Effector memory CD8-positive, alpha-beta T cell (primary cell): Measurements from ENCODE around the gene VWF.

Experiments used
- ATAC-seq: fragments of 150-1000 bp; cut with Tn5 transposase; replicated peaks from 2 replicates; pipeline ENCODE4 v1.10.0; 2021; ENCODE audit warnings: mild to moderate bottlenecking, moderate library complexity
- DNase-seq, 3 experiments: peaks; one replicate each; pipeline ENCODE4 v3.0.0; 2021
- H3K27ac Mint-ChIP-seq, 2 donors: one replicate each; pipeline ENCODE4 v1.8.0; 2022; ENCODE audit warnings: mild to moderate bottlenecking in 2 of 2, mixed read lengths in 2 of 2, moderate library complexity in 2 of 2
- H3K27me3 Mint-ChIP-seq, 2 donors: one replicate each; pipeline ENCODE4 v1.8.0; 2022; ENCODE audit warnings: mixed read lengths in 2 of 2
- H3K36me3 Mint-ChIP-seq: one replicate; pipeline ENCODE4 v1.8.0; 2022; ENCODE audit warnings: mild to moderate bottlenecking, moderate library complexity, mixed read lengths; ENCODE audit not compliant: insufficient read depth
- H3K4me1 Mint-ChIP-seq, 2 donors: one replicate each; pipeline ENCODE4 v1.8.0; 2022; ENCODE audit warnings: low read depth in 2 of 2, mixed read lengths in 2 of 2
- H3K4me3 Mint-ChIP-seq, 2 donors: one replicate each; pipeline ENCODE4 v1.8.0; 2022; ENCODE audit warnings: mild to moderate bottlenecking in 2 of 2, mixed read lengths in 2 of 2, moderate library complexity in 2 of 2
- H3K9me3 Mint-ChIP-seq, 2 donors: one replicate each; pipeline ENCODE4 v1.8.0; 2022; ENCODE audit warnings: mixed read lengths in 2 of 2

VWF gene

GRCh38 chr12:6135071-6135470 lies 10.6 kb upstream of the VWF start:
- no peak for DNase-seq
- Mint-ChIP-seq H3K4me3 (no peak overlapping the region), H3K27me3 (peaks cover 23 to 26% of the 10 kb centered on the region in 2 donors), H3K27ac (no peak overlapping the region), H3K9me3 (no peaks in the 10 kb centered on the region), H3K4me1 (no peaks in the 10 kb centered on the region), H3K36me3 (peaks cover 3% of the 10 kb centered on the region)
- ATAC-seq: no peak

GRCh38 chr12:6133642-6134041 lies 9.2 kb upstream of the VWF start:
- ATAC-seq (no peak), DNase-seq (no peak)
- H3K27ac Mint-ChIP-seq: no peak overlapping the region
- no peak overlapping the region for H3K4me3 Mint-ChIP-seq
- H3K27me3 Mint-ChIP-seq: peaks cover 15 to 16% of the 10 kb centered on the region in 2 donors
- H3K36me3 Mint-ChIP-seq: peaks cover 3% of the 10 kb centered on the region
- no peaks in the 10 kb centered on the region for H3K4me1 Mint-ChIP-seq
- no peaks in the 10 kb centered on the region for H3K9me3 Mint-ChIP-seq

- H3K27ac Mint-ChIP-seq: no peak overlapping the region
- no peaks in the 10 kb centered on the region for H3K9me3 Mint-ChIP-seq
- peaks cover 3% of the 10 kb centered on the region for H3K36me3 Mint-ChIP-seq
- ATAC-seq (no peak), DNase-seq (no peak)
- peaks cover 10 to 11% of the 10 kb centered on the region in 2 donors for H3K27me3 Mint-ChIP-seq
- H3K4me1 Mint-ChIP-seq: no peaks in the 10 kb centered on the region
- no peak overlapping the region for H3K4me3 Mint-ChIP-seq
Measured at GRCh38 chr12:6132496-6132895, 8.0 kb upstream of the VWF start.

- Mint-ChIP-seq H3K27ac (no peak overlapping the region), H3K36me3 (no peaks in the 10 kb centered on the region), H3K4me1 (no peaks in the 10 kb centered on the region), H3K9me3 (no peaks in the 10 kb centered on the region), H3K4me3 (no peak overlapping the region), H3K27me3 (peaks cover 29 to 48% of the 10 kb centered on the region in 2 donors)
- no peak for DNase-seq
- ATAC-seq: no peak
Measured at GRCh38 chr12:6125310-6125608, 789 bp upstream of the VWF start.

- DNase-seq: no peak
- Mint-ChIP-seq H3K36me3 (no peaks in the 10 kb centered on the region), H3K4me1 (no peaks in the 10 kb centered on the region), H3K27ac (no peak overlapping the region), H3K27me3 (peaks cover 38 to 65% of the 10 kb centered on the region in 2 donors), H3K4me3 (no peak overlapping the region), H3K9me3 (no peaks in the 10 kb centered on the region)
- ATAC-seq: no peak
Measured at GRCh38 chr12:6123258-6123657, 1.2 kb downstream of the VWF start.

- H3K9me3 Mint-ChIP-seq: no peaks in the 10 kb centered on the region
- no peaks in the 10 kb centered on the region for H3K36me3 Mint-ChIP-seq
- DNase-seq (no peak), ATAC-seq (no peak)
- no peak overlapping the region for H3K27ac Mint-ChIP-seq
- H3K4me1 Mint-ChIP-seq: no peaks in the 10 kb centered on the region
- H3K4me3 Mint-ChIP-seq: no peak overlapping the region
- H3K27me3 Mint-ChIP-seq: peaks cover 37 to 72% of the 10 kb centered on the region in 2 donors
Measured at GRCh38 chr12:6122201-6122600, 2.3 kb downstream of the VWF start.

- Mint-ChIP-seq H3K27ac (no peak overlapping the region), H3K4me1 (no peaks in the 10 kb centered on the region), H3K36me3 (no peaks in the 10 kb centered on the region), H3K4me3 (no peak overlapping the region), H3K27me3 (peaks cover 47 to 83% of the 10 kb centered on the region in 2 donors), H3K9me3 (no peaks in the 10 kb centered on the region)
- DNase-seq (no peak), ATAC-seq (no peak)
Measured at GRCh38 chr12:6120796-6121473, 3.5 kb downstream of the VWF start.

GRCh38 chr12:6118891-6119568 lies 5.4 kb downstream of the VWF start:
- Mint-ChIP-seq H3K36me3 (no peaks in the 10 kb centered on the region), H3K27ac (no peak overlapping the region), H3K4me3 (no peak overlapping the region), H3K27me3 (peaks cover 60 to 80% of the 10 kb centered on the region in 2 donors), H3K9me3 (no peaks in the 10 kb centered on the region), H3K4me1 (no peaks in the 10 kb centered on the region)
- DNase-seq (no peak), ATAC-seq (no peak)

- Mint-ChIP-seq H3K4me1 (no peaks in the 10 kb centered on the region), H3K4me3 (no peak overlapping the region), H3K27me3 (peaks cover 52 to 74% of the 10 kb centered on the region in 2 donors), H3K36me3 (no peaks in the 10 kb centered on the region), H3K9me3 (no peaks in the 10 kb centered on the region), H3K27ac (no peak overlapping the region)
- DNase-seq (no peak), ATAC-seq (no peak)
Measured at GRCh38 chr12:6116471-6117021, 7.9 kb downstream of the VWF start.

GRCh38 chr12:6115389-6115788 lies 9.1 kb downstream of the VWF start:
- no peaks in the 10 kb centered on the region for H3K36me3 Mint-ChIP-seq
- H3K27ac Mint-ChIP-seq: no peak overlapping the region
- H3K9me3 Mint-ChIP-seq: no peaks in the 10 kb centered on the region
- H3K27me3 Mint-ChIP-seq: peaks cover 45 to 63% of the 10 kb centered on the region in 2 donors
- DNase-seq (no peak), ATAC-seq (no peak)
- no peak overlapping the region for H3K4me3 Mint-ChIP-seq
- no peaks in the 10 kb centered on the region for H3K4me1 Mint-ChIP-seq

GRCh38 chr12:6114476-6114870 lies 10.0 kb downstream of the VWF start:
- no peaks in the 10 kb centered on the region for H3K36me3 Mint-ChIP-seq
- peaks cover 43 to 54% of the 10 kb centered on the region in 2 donors for H3K27me3 Mint-ChIP-seq
- H3K9me3 Mint-ChIP-seq: no peaks in the 10 kb centered on the region
- no peaks in the 10 kb centered on the region for H3K4me1 Mint-ChIP-seq
- ATAC-seq: no peak
- no peak overlapping the region for H3K27ac Mint-ChIP-seq
- no peak for DNase-seq
- no peak overlapping the region for H3K4me3 Mint-ChIP-seq

GRCh38 chr12:6113691-6114475 lies 10.6 kb downstream of the VWF start:
- Mint-ChIP-seq H3K27me3 (peaks cover 37 to 49% of the 10 kb centered on the region in 2 donors), H3K4me3 (no peak overlapping the region)
- ATAC-seq: no peak

GRCh38 chr12:6112004-6112403 lies 12.5 kb downstream of the VWF start:
- DNase-seq (no peak), ATAC-seq (no peak)
- Mint-ChIP-seq H3K9me3 (no peaks in the 10 kb centered on the region), H3K27ac (no peak overlapping the region), H3K4me3 (no peak overlapping the region), H3K4me1 (no peaks in the 10 kb centered on the region), H3K27me3 (peaks cover 31 to 35% of the 10 kb centered on the region in 2 donors), H3K36me3 (no peaks in the 10 kb centered on the region)

More at GRCh38 chr12:6113691-6114475, 10.6 kb downstream of the VWF start:
- H3K4me1 Mint-ChIP-seq: no peaks in the 10 kb centered on the region
- no peak for DNase-seq
- H3K36me3 Mint-ChIP-seq: no peaks in the 10 kb centered on the region
- no peak overlapping the region for H3K27ac Mint-ChIP-seq
- no peaks in the 10 kb centered on the region for H3K9me3 Mint-ChIP-seq
